Eye (tissue), 1 donor: Measurements from ENCODE around the gene DNAJC15.
"Not testable (repeated sequence)": the region's sequence is repeated elsewhere in the genome, so short reads cannot be mapped to it uniquely, and the experiment has no call there.

ENCODE experiments used
- DNase-seq: peaks from one replicate; pipeline ENCODE4 v3.0.0-alpha.2; 2015

Gene DNAJC15

DNA sequence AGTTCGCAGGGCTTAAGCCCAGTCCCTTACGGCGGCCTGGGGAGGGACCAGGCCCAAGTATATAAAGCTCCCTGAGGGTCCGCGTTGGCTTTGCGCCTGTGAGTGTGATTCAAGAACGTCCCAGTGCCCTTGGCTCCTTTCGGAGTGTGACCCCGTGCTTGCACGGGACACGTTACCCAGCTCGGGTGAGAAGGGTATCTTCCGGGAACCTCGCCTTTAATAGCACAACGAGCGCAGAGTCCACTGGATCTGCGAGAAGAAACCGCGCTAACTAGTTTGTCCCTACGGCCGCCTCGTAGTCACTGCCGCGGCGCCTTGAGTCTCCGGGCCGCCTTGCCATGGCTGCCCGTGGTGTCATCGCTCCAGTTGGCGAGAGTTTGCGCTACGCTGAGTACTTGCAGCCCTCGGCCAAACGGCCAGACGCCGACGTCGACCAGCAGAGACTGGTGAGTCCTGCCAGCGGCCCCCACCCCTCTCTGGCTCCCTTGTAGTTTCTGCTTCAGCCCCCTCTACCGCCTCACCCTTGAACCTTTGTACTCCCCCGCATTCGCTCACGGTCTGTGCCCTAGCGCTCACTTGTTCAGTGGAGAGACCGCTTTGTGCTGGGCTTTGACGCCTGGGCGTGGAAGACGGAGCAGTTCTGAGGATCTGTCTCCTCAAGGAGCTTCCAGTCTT, at the start of gene DNAJC15:
Gene DNAJC15 (plus strand): TSS at position 298 of the 675 bp plus-strand sequence. CDS start 41 bp downstream, at position 339.
- DNase-seq = peak; percentile 97

DNA sequence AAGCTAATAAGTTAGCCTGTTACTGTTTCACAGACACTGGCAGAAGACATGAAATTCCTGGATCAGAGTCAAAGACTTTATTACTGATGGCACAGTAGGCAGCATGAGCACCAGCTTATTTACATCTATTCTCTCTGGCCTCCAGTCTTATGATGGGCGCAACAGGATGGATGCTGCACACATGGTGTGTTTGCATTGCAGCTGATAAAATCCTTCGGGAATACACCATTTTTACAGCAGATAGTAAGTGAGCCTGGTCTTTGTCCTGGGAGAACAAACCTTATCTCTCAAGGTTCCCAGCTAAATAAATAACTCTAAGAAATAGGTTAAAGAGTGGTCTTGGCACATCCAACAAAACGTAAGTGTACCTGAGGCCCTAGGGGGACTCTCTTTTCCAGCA, 47.3 kb upstream of the DNAJC15 start:
- no peak for DNase-seq

- DNase-seq = no peak
Observed at GRCh38 chr13:42977219-42977659, 46.1 kb upstream of the DNAJC15 start.

DNA sequence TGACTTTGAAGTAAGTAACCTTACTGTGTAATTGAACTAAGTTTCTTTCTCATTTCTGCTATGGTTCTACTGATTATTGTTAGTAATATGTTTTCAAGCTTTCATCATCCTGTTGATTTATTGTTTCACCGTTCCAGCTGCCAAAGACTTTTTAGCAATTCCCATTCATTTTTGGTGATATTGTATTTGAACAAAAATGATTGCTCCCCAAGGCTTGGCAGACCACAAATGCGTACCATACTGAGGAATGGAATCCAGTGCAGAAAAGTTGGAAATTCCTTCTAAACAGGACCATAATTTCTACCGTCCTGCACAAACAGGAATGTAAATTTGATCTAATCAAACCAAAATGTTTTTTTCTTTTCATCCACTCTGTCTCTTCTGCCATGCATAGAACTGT, 42.1 kb upstream of the DNAJC15 start:
- no peak for DNase-seq

DNA sequence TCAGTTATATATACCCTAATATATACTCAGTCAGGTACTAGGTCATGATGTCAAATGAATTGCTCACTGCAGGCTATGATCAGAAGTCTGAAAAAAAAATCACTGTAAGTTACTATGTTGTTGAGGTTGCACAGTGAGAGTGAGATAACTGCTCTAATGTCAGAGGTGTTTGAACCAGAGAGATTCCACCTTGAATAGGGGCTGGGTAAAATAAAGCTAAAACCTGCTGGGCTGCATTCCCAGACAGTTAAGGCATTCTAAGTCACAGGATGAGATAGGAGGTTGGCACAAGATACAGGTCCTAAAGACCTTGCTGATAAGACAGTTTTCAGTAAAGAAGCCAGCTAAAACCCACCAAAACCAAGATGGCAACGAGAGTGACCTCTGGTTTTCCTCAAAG, 41.5 kb upstream of the DNAJC15 start:
- no peak for DNase-seq

DNA sequence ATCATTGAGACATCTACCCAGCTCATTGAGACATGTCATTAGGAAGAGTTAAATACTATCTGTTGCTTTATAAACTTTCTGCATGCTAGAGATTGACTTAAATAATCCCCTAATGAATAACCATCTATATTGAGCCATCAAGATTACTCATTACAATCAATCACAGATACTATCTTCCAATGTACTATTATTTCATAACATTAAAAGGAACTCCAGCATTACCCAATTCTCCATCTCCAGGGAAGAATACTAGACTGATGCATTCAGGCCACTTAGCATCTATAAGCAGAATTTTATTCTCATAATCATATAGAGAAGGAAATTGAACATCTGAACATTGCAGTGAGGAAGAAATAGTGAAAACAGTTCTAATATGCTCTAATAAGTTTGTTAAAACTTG, 39.4 kb upstream of the DNAJC15 start:
- no peak for DNase-seq

GRCh38 chr13:42984691-42985090, 38.7 kb upstream of the DNAJC15 start:
- DNase-seq = no peak

GRCh38 chr13:42985312-42986175, 37.8 kb upstream of the DNAJC15 start:
- DNase-seq = no peak

GRCh38 chr13:42986176-42986574, 37.2 kb upstream of the DNAJC15 start:
- no peak for DNase-seq

DNA sequence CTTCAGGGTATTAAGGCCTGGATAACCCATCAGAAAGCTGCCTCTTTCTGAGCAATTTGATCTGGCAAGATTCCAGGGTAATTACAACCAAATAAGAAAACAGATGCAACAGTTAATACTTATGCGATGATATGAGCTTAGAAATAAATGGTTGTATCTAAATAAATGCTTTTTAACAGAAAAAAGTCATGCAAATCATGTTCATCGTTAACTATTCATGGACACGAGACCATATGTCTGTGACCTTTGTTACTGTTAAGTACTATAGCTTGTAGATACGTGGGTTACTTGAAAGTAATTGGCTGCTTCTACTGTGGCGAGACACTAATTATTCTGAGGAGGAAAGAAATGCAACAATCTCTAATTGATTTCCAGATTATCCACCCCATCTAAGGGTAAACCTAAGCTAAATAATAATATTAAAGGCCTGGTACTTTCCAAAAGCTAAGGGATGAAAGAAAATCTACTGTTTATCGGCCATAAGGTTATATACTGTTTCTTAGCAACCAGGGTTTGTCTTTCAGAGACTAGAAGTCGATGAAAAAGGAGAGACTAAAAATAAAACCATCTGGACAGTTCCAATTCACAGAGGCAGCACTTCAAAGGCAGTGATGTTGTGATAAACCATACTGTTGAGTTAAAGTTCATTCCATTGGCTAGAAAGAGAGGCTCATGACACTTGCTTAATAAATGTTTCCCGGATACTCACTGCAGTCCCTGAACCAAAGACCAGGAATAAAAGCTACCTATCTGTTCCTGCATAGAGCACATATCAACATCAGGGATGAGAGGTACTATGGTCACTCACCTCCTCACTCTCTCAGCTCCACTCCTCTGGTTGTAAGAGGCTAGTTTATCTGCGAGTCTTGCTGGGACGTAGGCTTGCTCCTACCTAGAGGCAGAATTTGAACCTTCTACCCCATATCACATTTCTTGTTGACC, 32.8 kb upstream of the DNAJC15 start:
- DNase-seq = peak; percentile 42

GRCh38 chr13:42991233-42991897, 32.0 kb upstream of the DNAJC15 start:
- not testable (repeated sequence) for DNase-seq

GRCh38 chr13:42991898-42992763, 31.3 kb upstream of the DNAJC15 start, which contains the start of gene EPSTI1:
Gene EPSTI1, minus strand, starts transcription at chr13:42992241. Its CDS starts 76 bp downstream, at chr13:42992165.
- peak; percentile 77 for DNase-seq

DNA sequence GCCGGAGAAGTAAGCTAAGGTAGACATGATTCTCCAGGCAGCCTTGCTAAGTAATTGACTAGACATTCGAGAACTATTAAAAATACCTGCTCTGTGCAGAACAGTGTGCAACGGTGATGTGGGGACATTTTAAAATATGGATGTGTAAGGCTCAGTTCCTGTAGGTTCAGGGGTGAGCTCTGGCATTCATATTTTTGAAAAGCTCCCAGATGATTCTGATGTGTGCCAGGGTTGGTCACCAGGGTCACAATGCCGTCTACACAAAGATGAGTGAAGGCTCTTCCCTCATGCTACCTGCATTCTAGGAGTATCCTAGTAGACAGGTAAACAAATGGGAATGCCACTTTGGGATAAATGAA, 30.6 kb upstream of the DNAJC15 start:
- DNase-seq = no peak

DNA sequence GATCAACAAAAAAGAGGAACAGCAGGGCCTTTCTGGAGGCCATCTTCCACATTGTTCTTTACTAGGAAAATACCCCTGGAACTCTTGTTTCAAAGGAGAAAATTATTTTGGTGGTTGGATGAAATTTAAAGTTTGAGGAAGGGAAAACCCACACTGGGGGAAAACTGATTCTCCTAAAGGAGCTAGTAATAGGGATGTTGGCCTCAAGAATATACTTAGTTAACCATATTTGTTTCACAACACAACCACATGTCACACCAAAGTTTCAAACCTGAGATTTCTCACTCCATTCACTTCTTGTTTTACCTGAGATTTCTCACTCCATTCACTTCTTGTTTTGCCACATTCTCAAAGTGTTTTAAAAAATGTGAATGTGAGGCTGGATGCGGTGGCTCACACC, 28.5 kb upstream of the DNAJC15 start:
- no peak for DNase-seq

DNA sequence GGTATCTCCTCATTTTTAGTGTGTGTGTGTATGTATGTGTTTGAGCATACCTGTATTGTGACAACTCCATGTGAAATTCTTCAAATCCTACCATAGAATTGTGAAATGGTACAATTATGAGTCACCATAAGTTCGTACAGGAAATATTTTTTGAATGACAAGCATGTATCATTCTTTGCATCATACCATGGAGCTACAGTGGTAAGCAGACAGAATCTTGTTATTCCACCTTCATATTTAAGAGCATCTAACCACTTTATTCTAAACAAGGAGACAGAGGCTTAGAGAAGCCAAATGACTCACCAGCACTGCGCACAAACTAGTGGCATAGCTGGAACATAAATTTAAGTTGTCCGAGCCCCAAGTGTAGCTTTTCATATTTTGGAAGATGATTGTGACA, 26.8 kb upstream of the DNAJC15 start:
- DNase-seq = no peak

DNA sequence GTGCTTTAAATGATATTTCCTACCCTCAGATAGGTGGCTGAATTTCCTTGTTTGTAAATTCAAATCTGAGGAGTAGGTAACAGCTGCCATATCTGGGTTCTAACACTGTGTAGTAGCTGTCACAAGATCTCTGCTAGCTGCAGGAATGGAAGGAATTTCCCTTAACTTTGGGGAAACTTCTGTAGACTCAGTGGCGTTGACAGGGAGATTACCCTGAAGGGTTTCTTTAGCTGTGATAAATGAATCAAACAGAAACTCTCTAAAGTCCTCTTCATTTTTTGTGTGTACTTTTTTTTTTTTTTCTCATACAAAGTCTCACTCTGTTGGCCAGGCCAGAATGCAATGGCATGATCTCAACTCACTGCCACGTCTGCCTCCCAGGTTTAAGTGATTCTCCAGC, 26.0 kb upstream of the DNAJC15 start:
- DNase-seq = no peak

DNA sequence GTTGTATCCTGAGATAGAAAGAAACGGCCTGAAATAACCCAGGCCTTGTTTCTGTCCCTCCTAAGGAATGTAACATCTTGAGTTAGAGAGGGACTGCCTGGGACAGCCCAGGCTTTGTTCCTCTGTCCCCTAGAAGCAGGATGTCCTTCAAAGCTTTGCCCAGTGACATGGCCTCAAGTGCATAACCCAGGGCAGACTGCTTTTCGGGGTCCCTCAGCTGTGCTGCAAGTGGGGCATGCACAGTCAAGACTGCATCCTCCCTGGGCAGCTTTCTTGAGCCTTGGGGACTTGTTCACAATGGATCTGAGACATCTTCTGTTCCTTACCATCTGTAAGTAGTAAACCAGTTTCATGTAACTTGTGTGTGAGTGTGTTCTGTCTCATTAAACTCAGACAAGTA, 23.9 kb upstream of the DNAJC15 start:
- DNase-seq = no peak

DNA sequence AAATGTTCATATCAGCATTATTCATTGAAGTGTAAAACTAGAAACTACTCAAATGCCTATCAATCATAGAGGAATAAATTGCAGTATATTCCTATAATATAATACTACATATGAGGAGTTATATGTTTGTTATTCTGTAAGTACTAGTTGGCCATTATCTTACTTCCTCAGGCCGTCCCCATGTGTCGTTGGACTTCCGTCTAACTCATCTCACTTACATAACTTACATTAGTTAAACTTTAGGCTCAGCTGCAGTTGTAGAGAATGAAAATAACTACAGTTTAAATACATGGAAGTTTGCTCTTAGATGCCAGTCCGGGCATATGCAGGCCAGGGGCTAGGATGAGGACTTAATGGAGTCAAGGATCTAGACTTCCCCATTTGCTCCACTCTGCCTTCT, 22.7 kb upstream of the DNAJC15 start:
- no peak for DNase-seq

DNA sequence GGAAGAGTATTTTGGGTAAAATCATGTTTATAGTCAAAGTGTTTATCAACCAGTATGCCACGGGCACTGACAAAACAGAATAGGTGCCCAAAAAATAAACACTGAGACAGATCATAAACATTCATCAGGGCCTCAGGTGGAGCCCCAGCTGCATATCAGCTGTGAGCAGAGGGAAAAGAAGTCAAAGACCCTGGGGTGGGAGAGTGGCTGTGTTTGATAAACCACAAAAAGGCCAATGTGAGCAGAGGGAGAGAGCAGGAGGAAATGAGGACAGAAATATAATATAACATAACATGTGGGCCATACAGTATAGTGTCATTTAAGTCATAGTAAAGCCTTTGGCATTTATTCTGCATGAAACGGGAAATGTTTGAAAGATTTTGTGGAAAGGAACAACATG, 21.4 kb upstream of the DNAJC15 start:
- no peak for DNase-seq

DNA sequence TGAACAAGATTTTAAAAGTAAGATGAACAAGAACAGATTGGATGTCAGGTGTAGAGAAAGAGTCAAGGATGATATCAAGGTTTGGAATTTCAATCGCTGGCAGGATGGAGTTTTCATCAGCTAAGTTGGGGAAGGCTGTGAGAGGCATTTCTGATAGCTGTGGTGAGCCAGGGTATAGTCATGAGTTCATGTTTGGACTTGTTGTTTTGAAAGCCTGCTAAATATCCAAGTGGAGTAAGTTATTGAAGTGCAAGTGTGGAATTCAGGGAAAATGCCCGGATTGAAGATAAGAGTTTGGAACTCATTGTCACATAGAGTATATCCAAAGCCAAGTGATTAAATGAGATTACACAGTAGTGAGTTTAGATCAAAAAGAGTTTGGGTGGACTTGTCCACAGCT, 20.4 kb upstream of the DNAJC15 start:
- no peak for DNase-seq

- DNase-seq = no peak
Observed at GRCh38 chr13:43003729-43004128, 19.7 kb upstream of the DNAJC15 start.
